DMS53 treated with DMSO at 0.1 percent for 48 hours (cell line): ENCODE data around the gene PVR.
"Not testable (repeated sequence)": the region's sequence is repeated elsewhere in the genome, so short reads cannot be mapped to it uniquely, and the experiment has no call there.

Experiments
- DNase-seq: peaks from one replicate; lab custom pipeline; 2025; ENCODE audit not compliant: unreplicated experiment; lab: John Stamatoyannopoulos, UW

PVR gene

GRCh38 chr19:44617110-44617880, 26.4 kb upstream of the PVR start:
- DNase-seq: no peak

- no peak for DNase-seq
Measured at GRCh38 chr19:44618640-44619357, 24.9 kb upstream of the PVR start.

GRCh38 chr19:44620667-44621066, 23.0 kb upstream of the PVR start:
- no peak for DNase-seq

- DNase-seq: no peak
Measured at GRCh38 chr19:44621367-44621766, 22.3 kb upstream of the PVR start.

- DNase-seq: no peak
Measured at GRCh38 chr19:44623080-44623479, 20.6 kb upstream of the PVR start.

GRCh38 chr19:44623626-44624025, 20.1 kb upstream of the PVR start:
- no peak for DNase-seq

GRCh38 chr19:44624840-44625354, 18.8 kb upstream of the PVR start:
- DNase-seq: no peak

- DNase-seq: not testable (repeated sequence)
Measured at GRCh38 chr19:44625637-44626036, 18.1 kb upstream of the PVR start.

GRCh38 chr19:44626048-44626624, 17.6 kb upstream of the PVR start:
- DNase-seq: no peak

GRCh38 chr19:44627631-44628030, 16.1 kb upstream of the PVR start:
- no peak for DNase-seq

GRCh38 chr19:44628793-44629192, 14.9 kb upstream of the PVR start:
- DNase-seq: no peak

GRCh38 chr19:44631611-44632010, 12.1 kb upstream of the PVR start:
- not testable (repeated sequence) for DNase-seq

GRCh38 chr19:44634058-44634457, 9.7 kb upstream of the PVR start:
- not testable (repeated sequence) for DNase-seq

- DNase-seq: no peak
Measured at GRCh38 chr19:44634785-44635184, 8.9 kb upstream of the PVR start.

- no peak for DNase-seq
Measured at GRCh38 chr19:44635581-44636438, 7.9 kb upstream of the PVR start.

GRCh38 chr19:44636439-44637389, 7.0 kb upstream of the PVR start:
- DNase-seq: no peak

GRCh38 chr19:44637390-44637764, 6.3 kb upstream of the PVR start:
- DNase-seq: no peak

GRCh38 chr19:44640518-44640917, 3.2 kb upstream of the PVR start:
- DNase-seq: no peak

- DNase-seq: no peak
Measured at GRCh38 chr19:44641501-44642265, 2.0 kb upstream of the PVR start.
